HG03378 (cell line): ENCODE measurements around the gene CLIC6.

Source experiments
- ATAC-seq: cut with Tn5 transposase; IDR thresholded peaks from one replicate; pipeline ENCODE4 v1.9.1; 2021; ENCODE audit warnings: mild to moderate bottlenecking, moderate library complexity; ENCODE audit not compliant: unreplicated experiment

The CLIC6 gene

GRCh38 chr21:34722684-34723300, 54.0 kb downstream of the CLIC6 start:
- ATAC-seq: no peak

- no peak for ATAC-seq
Measured at GRCh38 chr21:34724131-34724856, 55.5 kb downstream of the CLIC6 start.

GRCh38 chr21:34724857-34725195, 56.0 kb downstream of the CLIC6 start:
- no peak for ATAC-seq

- no peak for ATAC-seq
Measured at GRCh38 chr21:34726627-34727337, 58.0 kb downstream of the CLIC6 start.

- ATAC-seq: no peak
Measured at GRCh38 chr21:34728479-34728878, 59.7 kb downstream of the CLIC6 start.

- no peak for ATAC-seq
Measured at GRCh38 chr21:34730194-34730593, 61.4 kb downstream of the CLIC6 start.

- ATAC-seq: no peak
Measured at GRCh38 chr21:34730756-34731445, 62.1 kb downstream of the CLIC6 start.

GRCh38 chr21:34732388-34732821, 63.6 kb downstream of the CLIC6 start:
- ATAC-seq: no peak

- ATAC-seq: no peak
Measured at GRCh38 chr21:34733852-34734251, 65.1 kb downstream of the CLIC6 start.

- ATAC-seq: no peak
Measured at GRCh38 chr21:34734696-34735095, 65.9 kb downstream of the CLIC6 start.

GRCh38 chr21:34736116-34736874, 67.5 kb downstream of the CLIC6 start:
- ATAC-seq: no peak

- ATAC-seq: no peak
Measured at GRCh38 chr21:34737115-34737514, 68.3 kb downstream of the CLIC6 start.

GRCh38 chr21:34740198-34740597, 71.4 kb downstream of the CLIC6 start:
- no peak for ATAC-seq

GRCh38 chr21:34743285-34743684, 74.5 kb downstream of the CLIC6 start:
- no peak for ATAC-seq

- ATAC-seq: no peak
Measured at GRCh38 chr21:34743831-34744230, 75.0 kb downstream of the CLIC6 start.

- no peak for ATAC-seq
Measured at GRCh38 chr21:34744801-34745200, 76.0 kb downstream of the CLIC6 start.

- ATAC-seq: peak; percentile 64
Measured at GRCh38 chr21:34745557-34746255, 76.9 kb downstream of the CLIC6 start.

- ATAC-seq: no peak
Measured at GRCh38 chr21:34748862-34749261, 80.1 kb downstream of the CLIC6 start.

- no peak for ATAC-seq
Measured at GRCh38 chr21:34754690-34755647, 86.2 kb downstream of the CLIC6 start.
